IMR-90 (cell line): Measurements from ENCODE around the gene ELOB. TPM values are rescaled to one million over a fixed set of nuclear protein-coding genes. Genes with fewer than 3 reads are reported as not detected.

Experiments used
- ATAC-seq: fragments of 200-7000 bp; cut with Tn5 transposase; 2 replicates; pipeline ENCODE4 v1.9.1; 2020; ENCODE audit warnings: low read depth, mild to moderate bottlenecking, moderate library complexity
- BruUV-seq: library from RNA; stranded (reverse); fragments of 400-500 nt; replicated peaks from 2 replicates; lab custom pipeline; 2021; lab: Mats Ljungman, UMichigan
- CTCF ChIA-PET: fragments of 300-600 bp; formaldehyde crosslinking; extraction: SDS; loops from one replicate; lab custom pipeline; 2021; ENCODE audit warnings: antibody characterized with exemption; lab: Yijun Ruan, JAX
- POLR2A ChIA-PET: fragments of 300-600 bp; sonication (Branson Sonifier 250); formaldehyde crosslinking; loops from one replicate; lab custom pipeline; 2022; ENCODE audit warnings: antibody characterized with exemption; ENCODE audit not compliant: unreplicated experiment; lab: Charles Lee
- DNase-seq: peaks from one replicate; pipeline ENCODE4 v3.0.0; 2013
- H2AFZ ChIP-seq: replicated peaks from 2 replicates; pipeline ENCODE3; 2013; ENCODE audit warnings: low read length, mild to moderate bottlenecking; ENCODE audit not compliant: poor library complexity
- H2AK5ac ChIP-seq: 2 replicates; pipeline ENCODE4 v1.6.1; 2013; ENCODE audit warnings: low read depth, low read length, inconsistent platforms
- H2AK9ac ChIP-seq: replicated peaks from 2 replicates; pipeline ENCODE3; 2013; ENCODE audit warnings: mild to moderate bottlenecking, low read depth, low read length, moderate library complexity; ENCODE audit not compliant: poor library complexity
- H2BK120ac ChIP-seq: 2 replicates; pipeline ENCODE4 v1.6.1; 2013; ENCODE audit warnings: low read depth, low read length, inconsistent platforms
- H2BK15ac ChIP-seq: 3 replicates; pipeline ENCODE4 v1.6.1; 2013; ENCODE audit warnings: low read depth, low read length, inconsistent platforms
- H2BK20ac ChIP-seq: 2 replicates; pipeline ENCODE4 v1.6.1; 2013; ENCODE audit warnings: low read depth, mild to moderate bottlenecking, inconsistent platforms, low read length, moderate library complexity
- H2BK5ac ChIP-seq: 2 replicates; pipeline ENCODE4 v1.6.1; 2013; ENCODE audit warnings: mild to moderate bottlenecking, low read depth, low read length, inconsistent platforms; ENCODE audit not compliant: poor library complexity, severe bottlenecking
- H3K14ac ChIP-seq: replicated peaks from 2 replicates; pipeline ENCODE4 v1.6.1; 2013; ENCODE audit warnings: low read depth, low read length, inconsistent platforms
- H3K18ac ChIP-seq: 2 replicates; pipeline ENCODE4 v1.6.1; 2013; ENCODE audit warnings: low read depth, low read length, control low read depth
- H3K23ac ChIP-seq: 2 replicates; pipeline ENCODE4 v1.6.1; 2013; ENCODE audit warnings: low read depth, low read length, inconsistent platforms
- H3K27ac ChIP-seq: 2 replicates; pipeline ENCODE4 v1.5.1; 2013; ENCODE audit warnings: mild to moderate bottlenecking, control low read depth, low read length; ENCODE audit not compliant: insufficient read depth
- H3K27me3 ChIP-seq: 2 replicates; pipeline ENCODE4 v1.6.1; 2013; ENCODE audit warnings: low read length; ENCODE audit not compliant: control insufficient read depth, insufficient read depth
- H3K36me3 ChIP-seq: 2 replicates; pipeline ENCODE4 v1.6.1; 2013; ENCODE audit warnings: low read length, mixed read lengths; ENCODE audit not compliant: control insufficient read depth, insufficient read depth
- H3K4ac ChIP-seq: 2 replicates; pipeline ENCODE4 v1.6.1; 2013; ENCODE audit warnings: low read depth, low read length, inconsistent platforms
- H3K4me1 ChIP-seq: 2 replicates; pipeline ENCODE4 v1.6.1; 2013; ENCODE audit warnings: low read length, mixed read lengths; ENCODE audit not compliant: control insufficient read depth, insufficient read depth
- H3K4me2 ChIP-seq: 2 replicates; pipeline ENCODE4 v1.6.1; 2013; ENCODE audit warnings: low read depth, mild to moderate bottlenecking, control low read depth, low read length, moderate library complexity
- H3K4me3 ChIP-seq: 2 replicates; pipeline ENCODE4 v1.5.1; 2013; ENCODE audit warnings: low read depth, mild to moderate bottlenecking, control low read depth, low read length, moderate library complexity; ENCODE audit not compliant: insufficient read depth
- H3K56ac ChIP-seq: 2 replicates; pipeline ENCODE4 v1.6.1; 2013; ENCODE audit warnings: low read length, inconsistent platforms; ENCODE audit not compliant: insufficient read depth; ENCODE audit errors: extremely low read depth
- H3K79me1 ChIP-seq, 2 experiments: 2 replicates each; pipeline ENCODE4 v1.6.1; 2013; ENCODE audit warnings: low read length in 2 of 2, inconsistent platforms in 1 of 2, low read depth in 1 of 2
- H3K9ac ChIP-seq: 2 replicates; pipeline ENCODE4 v1.6.1; 2013; ENCODE audit warnings: low read depth, low read length, control low read depth
- H3K9me1 ChIP-seq: 2 replicates; pipeline ENCODE4 v1.6.1; 2013; ENCODE audit warnings: low read length, inconsistent platforms; ENCODE audit not compliant: insufficient read depth
- H3K9me3 ChIP-seq: 2 replicates; pipeline ENCODE4 v1.6.1; 2013; ENCODE audit warnings: low read length; ENCODE audit not compliant: control insufficient read depth, insufficient read depth
- H4K20me1 ChIP-seq: 2 replicates; pipeline ENCODE4 v1.6.1; 2013; ENCODE audit warnings: low read length, inconsistent platforms; ENCODE audit not compliant: insufficient read depth
- H4K5ac ChIP-seq: 2 replicates; pipeline ENCODE4 v1.6.1; 2013; ENCODE audit warnings: mild to moderate bottlenecking, low read depth, low read length, control low read depth
- H4K8ac ChIP-seq, 2 experiments: 2 replicates each; pipeline ENCODE4 v1.6.1; 2013; ENCODE audit warnings: low read depth in 2 of 2, low read length in 2 of 2, control low read depth in 1 of 2, inconsistent platforms in 1 of 2
- H4K91ac ChIP-seq: 2 replicates; pipeline ENCODE4 v1.6.1; 2013; ENCODE audit warnings: low read depth, low read length, inconsistent platforms; ENCODE audit not compliant: insufficient read depth
- CEBPB ChIP-seq: IDR thresholded peaks from 2 replicates; pipeline ENCODE4 v1.6.1; 2012; ENCODE audit warnings: low read depth, low read length, improper control_type of control experiment
- CHD1 ChIP-seq: IDR thresholded peaks from 2 replicates; pipeline ENCODE4 v1.6.1; 2012; ENCODE audit warnings: low read depth, low read length, improper control_type of control experiment
- MAZ ChIP-seq: IDR thresholded peaks from 2 replicates; pipeline ENCODE4 v1.6.1; 2012; ENCODE audit warnings: low read depth, mild to moderate bottlenecking, low read length, improper control_type of control experiment, moderate library complexity, borderline replicate concordance
- POLR2A ChIP-seq: IDR thresholded peaks from 2 replicates; pipeline ENCODE4 v1.6.1; 2012; ENCODE audit warnings: mild to moderate bottlenecking, low read depth, low read length
- RFX5 ChIP-seq: IDR thresholded peaks from 2 replicates; pipeline ENCODE4 v1.8.0; 2012; ENCODE audit warnings: low read depth, mild to moderate bottlenecking, low read length, moderate library complexity
- SMC3 ChIP-seq: fragments of 150-350 bp; IDR thresholded peaks from 2 replicates; pipeline ENCODE4 v1.6.1; 2016; ENCODE audit warnings: low read depth, mild to moderate bottlenecking, antibody characterized with exemption, low read length, moderate library complexity
- WGBS, 2 experiments: methylation state at CpG; one replicate each; pipeline versions ENCODE4 v1.1.5 to v1.1.7; 2013; ENCODE audit warnings: missing lambda C conversion rate in 2 of 2; ENCODE audit not compliant: insufficient read length in 1 of 2; ENCODE audit errors: extremely low coverage in 2 of 2; 5-methylcytosine and 5-hydroxymethylcytosine counted together
- dilution Hi-C: fragments of 300-500 bp; cut with HindIII; formaldehyde crosslinking; loops from one replicate; pipeline ENCODE4 v1.14.3; 2018; ENCODE audit warnings: low sequenced_read_pairs; ENCODE audit not compliant: unreplicated experiment
- in situ Hi-C: fragments of 300-500 bp; cut with MboI; formaldehyde crosslinking; loops from 3 replicates; pipeline ENCODE4 v1.14.3; 2019; ENCODE audit warnings: low sequenced_read_pairs, inconsistent platforms, mixed read lengths
- intact Hi-C: fragments of 100-400 bp; cut with micrococcal nuclease; formaldehyde crosslinking; loops from 2 replicates; pipeline ENCODE4 v1.10.0; 2022
- polyA plus RNA-seq, 3 experiments: library from polyadenylated mRNA; depleted of rRNA; stranded (reverse); fragments of >200 nt; gene quantifications; 2 replicates each; pipeline ENCODE4 v1.2.3, GENCODE V29; 2012; ENCODE audit warnings: low replicate concordance in 1 of 3
- total RNA-seq: library from RNA; depleted of rRNA; stranded (reverse); fragments of >200 nt; gene quantifications from 2 replicates; pipeline ENCODE4 v1.2.3, GENCODE V29; 2012
- TF ChIP-seq, protein P1 (sequence below): fragments of 150-350 bp; IDR thresholded peaks from 2 replicates; pipeline ENCODE4 v1.6.1; 2017; ENCODE audit warnings: mild to moderate bottlenecking, antibody characterized with exemption, low read length, low read depth

The ELOB gene
- total and polyA plus RNA-seq, 2 of the 4 experiments (the other 2 are of a cell fraction): 442 to 5,859 TPM

DNA sequence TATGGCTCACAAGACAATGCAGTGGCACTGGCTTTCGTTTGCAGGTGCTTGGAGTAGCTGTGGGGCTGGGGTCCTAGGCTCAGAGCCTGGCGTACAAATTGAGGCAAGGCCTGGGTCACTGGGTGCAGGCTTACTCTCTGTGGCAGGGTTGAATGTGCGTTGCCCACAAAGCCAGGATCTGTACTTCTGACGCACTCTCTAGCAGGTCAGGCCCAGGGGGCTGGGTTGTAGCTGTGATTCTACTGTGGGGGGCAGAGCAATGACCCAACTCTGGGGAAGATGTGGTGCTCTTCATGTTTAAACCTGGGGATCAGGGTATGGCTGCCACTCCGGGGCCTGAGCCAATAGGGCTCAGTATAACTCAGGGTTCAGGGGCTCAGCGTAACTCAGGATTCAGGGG lies 33.6 kb upstream of the ELOB start:
- no peak overlapping the region for H2BK5ac ChIP-seq
- no peaks in the 10 kb centered on the region for H3K9me1 ChIP-seq
- H2BK120ac ChIP-seq: no peak overlapping the region
- H4K91ac ChIP-seq: no peak overlapping the region
- no peaks in the 10 kb centered on the region for H4K20me1 ChIP-seq
- H2AK9ac ChIP-seq: no peak overlapping the region
- ATAC-seq (no peak), DNase-seq (no peak)
- no peak overlapping the region for H2BK15ac ChIP-seq
- no peak overlapping the region for H2BK20ac ChIP-seq
- no peak overlapping the region for H3K9ac ChIP-seq
- CTCF ChIA-PET: no interaction called here
- H3K9me3 ChIP-seq: peaks cover 5% of the 10 kb centered on the region
- no peak overlapping the region for H3K4me3 ChIP-seq
- no peak overlapping the region for H3K14ac ChIP-seq
- H3K18ac ChIP-seq: no peak overlapping the region
- intact Hi-C loops: no loop called here
- TF ChIP-seq RFX5 (no peak), CHD1 (no peak), POLR2A (no peak), MAZ (no peak), CEBPB (no peak), SMC3 (no peak)
- TF ChIP-seq, protein P1, sequence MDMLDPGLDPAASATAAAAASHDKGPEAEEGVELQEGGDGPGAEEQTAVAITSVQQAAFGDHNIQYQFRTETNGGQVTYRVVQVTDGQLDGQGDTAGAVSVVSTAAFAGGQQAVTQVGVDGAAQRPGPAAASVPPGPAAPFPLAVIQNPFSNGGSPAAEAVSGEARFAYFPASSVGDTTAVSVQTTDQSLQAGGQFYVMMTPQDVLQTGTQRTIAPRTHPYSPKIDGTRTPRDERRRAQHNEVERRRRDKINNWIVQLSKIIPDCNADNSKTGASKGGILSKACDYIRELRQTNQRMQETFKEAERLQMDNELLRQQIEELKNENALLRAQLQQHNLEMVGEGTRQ: no peak
- H3K56ac ChIP-seq: no peak overlapping the region
- no peak overlapping the region for H4K5ac ChIP-seq
- dilution Hi-C loops: no loop called here
- in situ Hi-C loops: no loop called here
- H2AK5ac ChIP-seq: no peak overlapping the region
- no peak overlapping the region for H3K4ac ChIP-seq
- POLR2A ChIA-PET: no interaction called here
- 69% methylated on average over 4 of the region's 6 CpGs; no CpG with 5 or more reads in 1 of the 2 experiments for WGBS, 2 experiments
- H3K23ac ChIP-seq: no peak overlapping the region
- no peaks in the 10 kb centered on the region for H3K36me3 ChIP-seq
- no TSS peak for BruUV-seq
- peaks cover 63% of the 10 kb centered on the region for H3K27me3 ChIP-seq
- H2AFZ ChIP-seq: no peak overlapping the region
- no peak overlapping the region for H3K27ac ChIP-seq
- no peaks in the 10 kb centered on the region for H3K4me1 ChIP-seq
- no peak overlapping the region for H3K4me2 ChIP-seq
- no peaks in the 10 kb centered on the region for H3K79me1 ChIP-seq
- no peak overlapping the region for H4K8ac ChIP-seq
